IMR-90 (cell line): ENCODE results near the gene C1orf105. TPM values are rescaled to one million over a fixed set of nuclear protein-coding genes. Genes with fewer than 3 reads are reported as not detected.

Source experiments
- ATAC-seq: fragments of 200-7000 bp; cut with Tn5 transposase; 2 replicates; pipeline ENCODE4 v1.9.1; 2020; ENCODE audit warnings: low read depth, mild to moderate bottlenecking, moderate library complexity
- BruUV-seq: library from RNA; stranded (reverse); fragments of 400-500 nt; replicated peaks from 2 replicates; lab custom pipeline; 2021; lab: Mats Ljungman, UMichigan
- CTCF ChIA-PET: fragments of 300-600 bp; formaldehyde crosslinking; extraction: SDS; loops from one replicate; lab custom pipeline; 2021; ENCODE audit warnings: antibody characterized with exemption; lab: Yijun Ruan, JAX
- POLR2A ChIA-PET: fragments of 300-600 bp; sonication (Branson Sonifier 250); formaldehyde crosslinking; loops from one replicate; lab custom pipeline; 2022; ENCODE audit warnings: antibody characterized with exemption; ENCODE audit not compliant: unreplicated experiment; lab: Charles Lee
- DNase-seq: peaks from one replicate; pipeline ENCODE4 v3.0.0; 2013
- H2AFZ ChIP-seq: replicated peaks from 2 replicates; pipeline ENCODE3; 2013; ENCODE audit warnings: low read length, mild to moderate bottlenecking; ENCODE audit not compliant: poor library complexity
- H2AK5ac ChIP-seq: 2 replicates; pipeline ENCODE4 v1.6.1; 2013; ENCODE audit warnings: low read depth, low read length, inconsistent platforms
- H2AK9ac ChIP-seq: replicated peaks from 2 replicates; pipeline ENCODE3; 2013; ENCODE audit warnings: mild to moderate bottlenecking, low read depth, low read length, moderate library complexity; ENCODE audit not compliant: poor library complexity
- H2BK120ac ChIP-seq: 2 replicates; pipeline ENCODE4 v1.6.1; 2013; ENCODE audit warnings: low read depth, low read length, inconsistent platforms
- H2BK15ac ChIP-seq: 3 replicates; pipeline ENCODE4 v1.6.1; 2013; ENCODE audit warnings: low read depth, low read length, inconsistent platforms
- H2BK20ac ChIP-seq: 2 replicates; pipeline ENCODE4 v1.6.1; 2013; ENCODE audit warnings: low read depth, mild to moderate bottlenecking, inconsistent platforms, low read length, moderate library complexity
- H2BK5ac ChIP-seq: 2 replicates; pipeline ENCODE4 v1.6.1; 2013; ENCODE audit warnings: mild to moderate bottlenecking, low read depth, low read length, inconsistent platforms; ENCODE audit not compliant: poor library complexity, severe bottlenecking
- H3K14ac ChIP-seq: replicated peaks from 2 replicates; pipeline ENCODE4 v1.6.1; 2013; ENCODE audit warnings: low read depth, low read length, inconsistent platforms
- H3K18ac ChIP-seq: 2 replicates; pipeline ENCODE4 v1.6.1; 2013; ENCODE audit warnings: low read depth, low read length, control low read depth
- H3K23ac ChIP-seq: 2 replicates; pipeline ENCODE4 v1.6.1; 2013; ENCODE audit warnings: low read depth, low read length, inconsistent platforms
- H3K27ac ChIP-seq: 2 replicates; pipeline ENCODE4 v1.5.1; 2013; ENCODE audit warnings: mild to moderate bottlenecking, control low read depth, low read length; ENCODE audit not compliant: insufficient read depth
- H3K27me3 ChIP-seq: 2 replicates; pipeline ENCODE4 v1.6.1; 2013; ENCODE audit warnings: low read length; ENCODE audit not compliant: control insufficient read depth, insufficient read depth
- H3K36me3 ChIP-seq: 2 replicates; pipeline ENCODE4 v1.6.1; 2013; ENCODE audit warnings: low read length, mixed read lengths; ENCODE audit not compliant: control insufficient read depth, insufficient read depth
- H3K4ac ChIP-seq: 2 replicates; pipeline ENCODE4 v1.6.1; 2013; ENCODE audit warnings: low read depth, low read length, inconsistent platforms
- H3K4me1 ChIP-seq: 2 replicates; pipeline ENCODE4 v1.6.1; 2013; ENCODE audit warnings: low read length, mixed read lengths; ENCODE audit not compliant: control insufficient read depth, insufficient read depth
- H3K4me2 ChIP-seq: 2 replicates; pipeline ENCODE4 v1.6.1; 2013; ENCODE audit warnings: low read depth, mild to moderate bottlenecking, control low read depth, low read length, moderate library complexity
- H3K4me3 ChIP-seq: 2 replicates; pipeline ENCODE4 v1.5.1; 2013; ENCODE audit warnings: low read depth, mild to moderate bottlenecking, control low read depth, low read length, moderate library complexity; ENCODE audit not compliant: insufficient read depth
- H3K56ac ChIP-seq: 2 replicates; pipeline ENCODE4 v1.6.1; 2013; ENCODE audit warnings: low read length, inconsistent platforms; ENCODE audit not compliant: insufficient read depth; ENCODE audit errors: extremely low read depth
- H3K79me1 ChIP-seq, 2 experiments: 2 replicates each; pipeline ENCODE4 v1.6.1; 2013; ENCODE audit warnings: low read length in 2 of 2, inconsistent platforms in 1 of 2, low read depth in 1 of 2
- H3K9ac ChIP-seq: 2 replicates; pipeline ENCODE4 v1.6.1; 2013; ENCODE audit warnings: low read depth, low read length, control low read depth
- H3K9me1 ChIP-seq: 2 replicates; pipeline ENCODE4 v1.6.1; 2013; ENCODE audit warnings: low read length, inconsistent platforms; ENCODE audit not compliant: insufficient read depth
- H3K9me3 ChIP-seq: 2 replicates; pipeline ENCODE4 v1.6.1; 2013; ENCODE audit warnings: low read length; ENCODE audit not compliant: control insufficient read depth, insufficient read depth
- H4K20me1 ChIP-seq: 2 replicates; pipeline ENCODE4 v1.6.1; 2013; ENCODE audit warnings: low read length, inconsistent platforms; ENCODE audit not compliant: insufficient read depth
- H4K5ac ChIP-seq: 2 replicates; pipeline ENCODE4 v1.6.1; 2013; ENCODE audit warnings: mild to moderate bottlenecking, low read depth, low read length, control low read depth
- H4K8ac ChIP-seq, 2 experiments: 2 replicates each; pipeline ENCODE4 v1.6.1; 2013; ENCODE audit warnings: low read depth in 2 of 2, low read length in 2 of 2, control low read depth in 1 of 2, inconsistent platforms in 1 of 2
- H4K91ac ChIP-seq: 2 replicates; pipeline ENCODE4 v1.6.1; 2013; ENCODE audit warnings: low read depth, low read length, inconsistent platforms; ENCODE audit not compliant: insufficient read depth
- BHLHE40 ChIP-seq: fragments of 150-350 bp; IDR thresholded peaks from 2 replicates; pipeline ENCODE4 v1.6.1; 2016; ENCODE audit warnings: mild to moderate bottlenecking, low read depth, low read length
- CEBPB ChIP-seq: IDR thresholded peaks from 2 replicates; pipeline ENCODE4 v1.6.1; 2012; ENCODE audit warnings: low read depth, low read length, improper control_type of control experiment
- FOS ChIP-seq: fragments of 150-350 bp; IDR thresholded peaks from 2 replicates; pipeline ENCODE4 v1.6.1; 2016; ENCODE audit warnings: low read depth, low read length
- SMC3 ChIP-seq: fragments of 150-350 bp; IDR thresholded peaks from 2 replicates; pipeline ENCODE4 v1.6.1; 2016; ENCODE audit warnings: low read depth, mild to moderate bottlenecking, antibody characterized with exemption, low read length, moderate library complexity
- USF2 ChIP-seq: fragments of 150-350 bp; IDR thresholded peaks from 2 replicates; pipeline ENCODE4 v1.6.1; 2017; ENCODE audit warnings: mild to moderate bottlenecking, antibody characterized with exemption, low read length, low read depth
- dilution Hi-C: fragments of 300-500 bp; cut with HindIII; formaldehyde crosslinking; loops from one replicate; pipeline ENCODE4 v1.14.3; 2018; ENCODE audit warnings: low sequenced_read_pairs; ENCODE audit not compliant: unreplicated experiment
- in situ Hi-C: fragments of 300-500 bp; cut with MboI; formaldehyde crosslinking; loops from 3 replicates; pipeline ENCODE4 v1.14.3; 2019; ENCODE audit warnings: low sequenced_read_pairs, inconsistent platforms, mixed read lengths
- intact Hi-C: fragments of 100-400 bp; cut with micrococcal nuclease; formaldehyde crosslinking; loops from 2 replicates; pipeline ENCODE4 v1.10.0; 2022
- polyA plus RNA-seq, 3 experiments: library from polyadenylated mRNA; depleted of rRNA; stranded (reverse); fragments of >200 nt; gene quantifications; 2 replicates each; pipeline ENCODE4 v1.2.3, GENCODE V29; 2012; ENCODE audit warnings: low replicate concordance in 1 of 3
- total RNA-seq: library from RNA; depleted of rRNA; stranded (reverse); fragments of >200 nt; gene quantifications from 2 replicates; pipeline ENCODE4 v1.2.3, GENCODE V29; 2012

C1orf105 gene
- total and polyA plus RNA-seq, 2 of the 4 experiments (the other 2 are of a cell fraction) = not detected

- Histone ChIP-seq H2BK120ac (no peak overlapping the region), H3K14ac (no peak overlapping the region), H3K27ac (no peak overlapping the region), H3K9me3 (no peaks in the 10 kb centered on the region), H3K4me2 (no peak overlapping the region), H3K9me1 (no peaks in the 10 kb centered on the region), H2AK9ac (no peak overlapping the region), H2BK5ac (no peak overlapping the region), H4K91ac (no peak overlapping the region), H3K36me3 (no peaks in the 10 kb centered on the region), H3K56ac (no peak overlapping the region), H3K4ac (no peak overlapping the region), H3K4me3 (no peak overlapping the region), H3K27me3 (no peaks in the 10 kb centered on the region), H3K18ac (no peak overlapping the region), H4K5ac (no peak overlapping the region), H4K8ac (no peak overlapping the region), H3K23ac (no peak overlapping the region), H2AK5ac (no peak overlapping the region), H2AFZ (no peak overlapping the region), H3K79me1 (no peaks in the 10 kb centered on the region), H3K9ac (no peak overlapping the region), H3K4me1 (peaks cover 3% of the 10 kb centered on the region; the same call in 1 of the 2 replicates), H4K20me1 (no peaks in the 10 kb centered on the region), H2BK15ac (no peak overlapping the region), H2BK20ac (no peak overlapping the region)
- TF ChIP-seq FOS = no peak
- TF ChIP-seq USF2 = no peak
- TF ChIP-seq CEBPB = no peak
- no peak for TF ChIP-seq SMC3
- TF ChIP-seq BHLHE40 = no peak
- POLR2A ChIA-PET = no interaction called here
- in situ Hi-C loops (loop anchor here (25.0 kb wide), 1 partner anchor 592 kb away; no protein-coding TSS in a partner anchor), intact Hi-C loops (loop anchor here (5.0 kb wide), 1 partner anchor 602 kb away; no protein-coding TSS in a partner anchor), dilution Hi-C loops (no loop called here)
- no peak for DNase-seq
- CTCF ChIA-PET = interaction anchor here (1.2 kb wide), 1 partner anchor 402 kb away, joined by 5 read pairs; no protein-coding TSS in a partner anchor
- no peak for ATAC-seq
- no TSS peak for BruUV-seq
Observed at GRCh38 chr1:172404121-172404520, 16.4 kb upstream of the C1orf105 start.
